ENCODE results near the gene C1orf122. TPM values are rescaled to one million over a fixed set of nuclear protein-coding genes. Genes with fewer than 3 reads are reported as not detected.

The C1orf122 gene
- total RNA-seq, 1 experiment from 2014 or later, result 45.9 TPM

GRCh38 chr1:37845786-37846185, 38.2 kb downstream of the C1orf122 start:
- H3K36me3 Mint-ChIP-seq, result no peaks in the 10 kb centered on the region
- ATAC-seq (no peak), DNase-seq (ENCODE audit: low spot score) (no peak)
- no peak overlapping the region for H3K27ac Mint-ChIP-seq
- no peaks in the 10 kb centered on the region for H3K9me3 Mint-ChIP-seq
- no peak overlapping the region for H3K4me3 Mint-ChIP-seq
- CTCF ChIA-PET, result interaction anchor here (0.7 to 1.6 kb wide), 2 partner anchors 14 to 331 kb away, joined by 3 to 9 read pairs; partner anchors contain the start of gene MTF1
- no peaks in the 10 kb centered on the region for H3K27me3 Mint-ChIP-seq (ENCODE audit: low read depth)
- TF ChIP-seq ZNF121 (CRISPR knock-in tag; IDR thresholded peaks at IDR 0.05) (no peak), IRF1 (CRISPR knock-in tag; IDR thresholded peaks at IDR 0.05) (no peak), ZNF671 (CRISPR knock-in tag; IDR thresholded peaks at IDR 0.05) (no peak), FOXP4 (CRISPR knock-in tag; IDR thresholded peaks at IDR 0.05) (no peak), JAZF1 (CRISPR knock-in tag; IDR thresholded peaks at IDR 0.05) (no peak), TEAD4 (CRISPR knock-in tag; IDR thresholded peaks at IDR 0.05) (no peak), SMAD3 (CRISPR knock-in tag; IDR thresholded peaks at IDR 0.05; ENCODE audit: borderline replicate concordance) (no peak), ZNF281 (CRISPR knock-in tag; IDR thresholded peaks at IDR 0.05) (no peak), RORB (CRISPR knock-in tag; IDR thresholded peaks at IDR 0.05) (no peak), SP1 (CRISPR knock-in tag; conservative IDR thresholded peaks at IDR 0.05) (no peak), ZNF532 (CRISPR knock-in tag; IDR thresholded peaks at IDR 0.05; ENCODE audit: borderline replicate concordance) (no peak), ZNF425 (CRISPR knock-in tag; conservative IDR thresholded peaks at IDR 0.05) (no peak), ZNF416 (CRISPR knock-in tag; IDR thresholded peaks at IDR 0.05) (no peak), NFATC4 (CRISPR knock-in tag; IDR thresholded peaks at IDR 0.05) (no peak), NFYB (CRISPR knock-in tag; conservative IDR thresholded peaks at IDR 0.05; ENCODE audit: low read depth) (no peak)
- POLR2A ChIA-PET, result interaction anchor here (0.7 kb wide), 1 partner anchor 101 kb away, joined by 3 read pairs; the partner anchor contains the start of gene INPP5B
- no peaks in the 10 kb centered on the region for H3K4me1 Mint-ChIP-seq

All from WTC11 (cell line).